Activated naive CD8-positive, alpha-beta T cell treated with anti-CD3 and anti-CD28 coated beads for 36 hours (primary cell): Measurements from ENCODE around the gene PIGS. TPM values are rescaled to one million over a fixed set of nuclear protein-coding genes. Genes with fewer than 3 reads are reported as not detected.
"Not testable (repeated sequence)": the region's sequence is repeated elsewhere in the genome, so short reads cannot be mapped to it uniquely, and the experiment has no call there.

Experiments
- DNase-seq: peaks from one replicate; pipeline ENCODE4 v3.0.0; 2021
- H3K27ac Mint-ChIP-seq: one replicate; pipeline ENCODE4 v1.8.0; 2022; ENCODE audit warnings: mild to moderate bottlenecking, moderate library complexity, mixed read lengths
- H3K27me3 Mint-ChIP-seq: one replicate; pipeline ENCODE4 v1.8.0; 2022; ENCODE audit warnings: mild to moderate bottlenecking, mixed read lengths
- H3K36me3 Mint-ChIP-seq: one replicate; pipeline ENCODE4 v1.8.0; 2021; ENCODE audit warnings: mild to moderate bottlenecking, mixed read lengths
- H3K4me1 Mint-ChIP-seq: one replicate; pipeline ENCODE4 v1.8.0; 2021; ENCODE audit warnings: mixed read lengths
- H3K4me3 Mint-ChIP-seq: one replicate; pipeline ENCODE4 v1.8.0; 2022; ENCODE audit warnings: mild to moderate bottlenecking, moderate library complexity, mixed read lengths
- H3K9me3 Mint-ChIP-seq: one replicate; pipeline ENCODE4 v1.8.0; 2022; ENCODE audit warnings: mixed read lengths
- total RNA-seq, 2 experiments: library from RNA; stranded (reverse); gene quantifications; one replicate each; pipeline ENCODE4 v1.2.3, GENCODE V29; 2021

The PIGS gene
- total RNA-seq, 2 experiments from 2014 or later: 41.5 to 42.5 TPM

- no peak overlapping the region for H3K27ac Mint-ChIP-seq
- no peaks in the 10 kb centered on the region for H3K4me1 Mint-ChIP-seq
- no peak for DNase-seq
- no peaks in the 10 kb centered on the region for H3K27me3 Mint-ChIP-seq
- H3K4me3 Mint-ChIP-seq: no peak overlapping the region
- no peaks in the 10 kb centered on the region for H3K9me3 Mint-ChIP-seq
- H3K36me3 Mint-ChIP-seq: no peaks in the 10 kb centered on the region
These were observed 38.1 kb downstream of the PIGS start for GRCh38 chr17:28533091-28533807.

GRCh38 chr17:28532050-28532960, 39.0 kb downstream of the PIGS start:
- no peak overlapping the region for H3K4me3 Mint-ChIP-seq
- H3K27ac Mint-ChIP-seq: no peak overlapping the region
- no peaks in the 10 kb centered on the region for H3K27me3 Mint-ChIP-seq
- no peaks in the 10 kb centered on the region for H3K9me3 Mint-ChIP-seq
- no peaks in the 10 kb centered on the region for H3K36me3 Mint-ChIP-seq
- DNase-seq: no peak
- no peaks in the 10 kb centered on the region for H3K4me1 Mint-ChIP-seq

GRCh38 chr17:28530926-28531325, 40.4 kb downstream of the PIGS start:
- H3K27me3 Mint-ChIP-seq: no peaks in the 10 kb centered on the region
- H3K4me1 Mint-ChIP-seq: no peaks in the 10 kb centered on the region
- H3K36me3 Mint-ChIP-seq: no peaks in the 10 kb centered on the region
- no peak overlapping the region for H3K27ac Mint-ChIP-seq
- no peak for DNase-seq
- H3K4me3 Mint-ChIP-seq: no peak overlapping the region
- no peaks in the 10 kb centered on the region for H3K9me3 Mint-ChIP-seq

- H3K4me1 Mint-ChIP-seq: no peaks in the 10 kb centered on the region
- no peaks in the 10 kb centered on the region for H3K36me3 Mint-ChIP-seq
- H3K27ac Mint-ChIP-seq: no peak overlapping the region
- no peak overlapping the region for H3K4me3 Mint-ChIP-seq
- DNase-seq: no peak
- no peaks in the 10 kb centered on the region for H3K27me3 Mint-ChIP-seq
- H3K9me3 Mint-ChIP-seq: no peaks in the 10 kb centered on the region
These were observed 41.1 kb downstream of the PIGS start for GRCh38 chr17:28530250-28530649.

- H3K4me3 Mint-ChIP-seq: no peak overlapping the region
- no peak for DNase-seq
- H3K4me1 Mint-ChIP-seq: no peaks in the 10 kb centered on the region
- no peaks in the 10 kb centered on the region for H3K36me3 Mint-ChIP-seq
- H3K27me3 Mint-ChIP-seq: no peaks in the 10 kb centered on the region
- no peaks in the 10 kb centered on the region for H3K9me3 Mint-ChIP-seq
- no peak overlapping the region for H3K27ac Mint-ChIP-seq
These were observed 42.3 kb downstream of the PIGS start for GRCh38 chr17:28529013-28529400.

GRCh38 chr17:28528327-28529012, 42.9 kb downstream of the PIGS start:
- no peak overlapping the region for H3K4me3 Mint-ChIP-seq
- H3K9me3 Mint-ChIP-seq: no peaks in the 10 kb centered on the region
- no peak for DNase-seq
- no peaks in the 10 kb centered on the region for H3K27me3 Mint-ChIP-seq
- H3K27ac Mint-ChIP-seq: no peak overlapping the region
- no peaks in the 10 kb centered on the region for H3K4me1 Mint-ChIP-seq
- H3K36me3 Mint-ChIP-seq: no peaks in the 10 kb centered on the region

GRCh38 chr17:28527859-28528258, 43.5 kb downstream of the PIGS start:
- no peaks in the 10 kb centered on the region for H3K9me3 Mint-ChIP-seq
- H3K4me3 Mint-ChIP-seq: no peak overlapping the region
- H3K27me3 Mint-ChIP-seq: no peaks in the 10 kb centered on the region
- no peak overlapping the region for H3K27ac Mint-ChIP-seq
- H3K4me1 Mint-ChIP-seq: no peaks in the 10 kb centered on the region
- no peak for DNase-seq
- no peaks in the 10 kb centered on the region for H3K36me3 Mint-ChIP-seq

- H3K4me3 Mint-ChIP-seq: no peak overlapping the region
These were observed 44.1 kb downstream of the PIGS start for GRCh38 chr17:28527181-28527681.

GRCh38 chr17:28526381-28526780, 44.9 kb downstream of the PIGS start:
- Mint-ChIP-seq H3K27me3 (no peaks in the 10 kb centered on the region), H3K9me3 (no peaks in the 10 kb centered on the region), H3K4me3 (no peak overlapping the region), H3K27ac (no peak overlapping the region), H3K36me3 (no peaks in the 10 kb centered on the region), H3K4me1 (no peaks in the 10 kb centered on the region)
- no peak for DNase-seq

More at GRCh38 chr17:28527181-28527681, 44.1 kb downstream of the PIGS start:
- Mint-ChIP-seq H3K36me3 (no peaks in the 10 kb centered on the region), H3K27ac (no peak overlapping the region), H3K9me3 (no peaks in the 10 kb centered on the region), H3K4me1 (no peaks in the 10 kb centered on the region), H3K27me3 (no peaks in the 10 kb centered on the region)
- no peak for DNase-seq

GRCh38 chr17:28524476-28525424, 46.6 kb downstream of the PIGS start:
- no peak overlapping the region for H3K27ac Mint-ChIP-seq
- H3K36me3 Mint-ChIP-seq: no peaks in the 10 kb centered on the region
- H3K27me3 Mint-ChIP-seq: no peaks in the 10 kb centered on the region
- DNase-seq: no peak
- H3K4me1 Mint-ChIP-seq: peaks cover 2% of the 10 kb centered on the region
- H3K9me3 Mint-ChIP-seq: no peaks in the 10 kb centered on the region
- no peak overlapping the region for H3K4me3 Mint-ChIP-seq

- Mint-ChIP-seq H3K36me3 (no peaks in the 10 kb centered on the region), H3K9me3 (no peaks in the 10 kb centered on the region), H3K4me1 (peaks cover 2% of the 10 kb centered on the region), H3K27ac (no peak overlapping the region), H3K27me3 (no peaks in the 10 kb centered on the region), H3K4me3 (no peak overlapping the region)
- DNase-seq: no peak
These were observed 47.4 kb downstream of the PIGS start for GRCh38 chr17:28523876-28524275.

- Mint-ChIP-seq H3K27me3 (no peaks in the 10 kb centered on the region), H3K9me3 (no peaks in the 10 kb centered on the region), H3K4me3 (no peak overlapping the region), H3K36me3 (no peaks in the 10 kb centered on the region), H3K27ac (no peak overlapping the region), H3K4me1 (peaks cover 2% of the 10 kb centered on the region)
- DNase-seq: no peak
These were observed 48.1 kb downstream of the PIGS start for GRCh38 chr17:28523186-28523585.

- not testable (repeated sequence) for DNase-seq, H3K9me3 Mint-ChIP-seq, H3K4me1 Mint-ChIP-seq, H3K27ac Mint-ChIP-seq, H3K27me3 Mint-ChIP-seq, H3K36me3 Mint-ChIP-seq, H3K4me3 Mint-ChIP-seq
These were observed 49.0 kb downstream of the PIGS start for GRCh38 chr17:28522281-28522680.

GRCh38 chr17:28521311-28522085, 49.8 kb downstream of the PIGS start:
- Mint-ChIP-seq H3K27me3 (no peaks in the 10 kb centered on the region), H3K36me3 (no peaks in the 10 kb centered on the region), H3K4me3 (no peak overlapping the region), H3K27ac (no peak overlapping the region), H3K9me3 (no peaks in the 10 kb centered on the region), H3K4me1 (peaks cover 2% of the 10 kb centered on the region)
- no peak for DNase-seq
